Sigmoid colon (tissue), 4 donors: ENCODE results near the gene NOL9.

Experiments used
- CTCF ChIP-seq, 4 experiments: fragments of 450-650 bp in 3 of 4; fragments of 200-600 bp in 1 of 4; IDR thresholded peaks; one replicate each; pipeline ENCODE4 v1.5.1; 2016 to 2019; ENCODE audit warnings: antibody characterized with exemption in 4 of 4, mild to moderate bottlenecking in 3 of 4, moderate library complexity in 2 of 4
- EP300 ChIP-seq, 4 donors: sonication (generic); formaldehyde crosslinking; IDR thresholded peaks; one replicate each; pipeline ENCODE4 v1.6.1; 2017; ENCODE audit warnings: antibody characterized with exemption in 4 of 4
- POLR2A ChIP-seq, 2 donors: fragments of 450-650 bp; IDR thresholded peaks; one replicate each; pipeline ENCODE4 v1.6.1; 2016; ENCODE audit warnings: antibody characterized with exemption in 2 of 2, mild to moderate bottlenecking in 2 of 2, moderate library complexity in 2 of 2
- POLR2AphosphoS5 ChIP-seq, 4 donors: sonication (generic); formaldehyde crosslinking; IDR thresholded peaks; one replicate each; pipeline ENCODE4 v1.6.1; 2017; ENCODE audit warnings: antibody characterized with exemption in 4 of 4

- TF ChIP-seq POLR2A (IDR thresholded peaks at IDR 0.05) = no peak
- TF ChIP-seq CTCF (IDR thresholded peaks at IDR 0.05) = no peak
- TF ChIP-seq EP300 (IDR thresholded peaks at IDR 0.05) = no peak
- no peak for TF ChIP-seq POLR2AphosphoS5 (IDR thresholded peaks at IDR 0.05)
Measured at GRCh38 chr1:6587261-6588005, 33.1 kb upstream of the NOL9 start.
